ENCODE measurements around the gene AKAP13. TPM values are rescaled to one million over a fixed set of nuclear protein-coding genes. Genes with fewer than 3 reads are reported as not detected.

The AKAP13 gene
- total RNA-seq, 1 experiment from 2014 or later, result 47.3 TPM

DNA sequence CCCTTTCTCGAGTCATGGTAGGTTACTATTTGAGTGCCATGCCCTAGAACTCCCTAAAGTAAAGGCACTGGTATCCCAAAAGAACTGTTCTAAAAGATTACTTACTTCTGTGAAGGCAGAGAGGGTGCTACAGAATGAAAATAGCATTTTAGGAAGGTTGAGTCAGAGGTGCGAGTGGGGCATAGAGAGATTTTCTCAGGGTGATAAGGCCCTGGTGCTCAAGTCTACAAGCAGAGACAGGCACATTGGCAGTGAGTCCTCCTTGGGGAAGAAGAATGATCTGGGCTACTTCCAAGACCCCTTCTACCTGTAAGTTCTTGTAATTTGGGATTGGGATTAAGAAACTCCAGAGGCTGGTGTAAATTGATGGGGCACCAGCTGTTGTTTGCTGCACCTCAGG, 96.7 kb downstream of the AKAP13 start:
- Mint-ChIP-seq H3K4me1 (peaks cover 45% of the 10 kb centered on the region in 2 experiments), H3K27ac (peak overlapping the region in 1 of 3 experiments; percentile 55; a peak in 2 of 7 replicates), H3K36me3 (ENCODE audit: insufficient read depth in 1 of 3, low read depth in 3 of 3) (no peaks in the 10 kb centered on the region), H3K4me3 (no peak overlapping the region), H3K27me3 (ENCODE audit: low read depth) (no peaks in the 10 kb centered on the region), H3K9me3 (no peaks in the 10 kb centered on the region)
- H3K79me1 ChIP-seq (ENCODE audit: insufficient read depth, low read depth, low read length, poor library complexity, severe bottlenecking), result peaks cover 3% of the 10 kb centered on the region
- no peak overlapping the region for H3K23ac ChIP-seq (ENCODE audit: insufficient read length, low read depth, low read length)
- H4K8ac ChIP-seq (replicated peaks; ENCODE audit: insufficient read length, low read depth, low read length), result no peak overlapping the region
- peaks cover 10% of the 10 kb centered on the region for H3K4me1 ChIP-seq (ENCODE audit: insufficient read depth, low read length)
- no peak overlapping the region for H3K27ac ChIP-seq (ENCODE audit: insufficient read length, low read depth, low read length)
- no peak overlapping the region for H2BK12ac ChIP-seq (ENCODE audit: insufficient read length, low read depth, low read length)
- TF ChIP-seq, protein P1, sequence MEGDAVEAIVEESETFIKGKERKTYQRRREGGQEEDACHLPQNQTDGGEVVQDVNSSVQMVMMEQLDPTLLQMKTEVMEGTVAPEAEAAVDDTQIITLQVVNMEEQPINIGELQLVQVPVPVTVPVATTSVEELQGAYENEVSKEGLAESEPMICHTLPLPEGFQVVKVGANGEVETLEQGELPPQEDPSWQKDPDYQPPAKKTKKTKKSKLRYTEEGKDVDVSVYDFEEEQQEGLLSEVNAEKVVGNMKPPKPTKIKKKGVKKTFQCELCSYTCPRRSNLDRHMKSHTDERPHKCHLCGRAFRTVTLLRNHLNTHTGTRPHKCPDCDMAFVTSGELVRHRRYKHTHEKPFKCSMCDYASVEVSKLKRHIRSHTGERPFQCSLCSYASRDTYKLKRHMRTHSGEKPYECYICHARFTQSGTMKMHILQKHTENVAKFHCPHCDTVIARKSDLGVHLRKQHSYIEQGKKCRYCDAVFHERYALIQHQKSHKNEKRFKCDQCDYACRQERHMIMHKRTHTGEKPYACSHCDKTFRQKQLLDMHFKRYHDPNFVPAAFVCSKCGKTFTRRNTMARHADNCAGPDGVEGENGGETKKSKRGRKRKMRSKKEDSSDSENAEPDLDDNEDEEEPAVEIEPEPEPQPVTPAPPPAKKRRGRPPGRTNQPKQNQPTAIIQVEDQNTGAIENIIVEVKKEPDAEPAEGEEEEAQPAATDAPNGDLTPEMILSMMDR (conservative IDR thresholded peaks at IDR 0.05), result no peak
- H3T11ph ChIP-seq (ENCODE audit: low read length), result no peak overlapping the region
- no peaks in the 10 kb centered on the region for H3K9me3 ChIP-seq (ENCODE audit: control insufficient read depth, low read depth, low read length)
- no peak overlapping the region for H3K14ac ChIP-seq (ENCODE audit: insufficient read depth, low read length)
- H3K18ac ChIP-seq (ENCODE audit: insufficient read length, low read depth, low read length), result no peak overlapping the region
- H2BK5ac ChIP-seq (ENCODE audit: insufficient read length, low read length), result no peak overlapping the region
- H3K27me3 ChIP-seq (ENCODE audit: insufficient read depth, low read length), result no peaks in the 10 kb centered on the region
- H4K91ac ChIP-seq (ENCODE audit: insufficient read length, low read depth, low read length), result no peak overlapping the region
- H4K5ac ChIP-seq (ENCODE audit: insufficient read length, low read depth, low read length), result no peak overlapping the region
- H3K4ac ChIP-seq (ENCODE audit: low read depth, low read length), result no peak overlapping the region
- H3K56ac ChIP-seq (ENCODE audit: insufficient read length, low read depth, low read length), result no peak overlapping the region
- DNase-seq, result no peak
- H2BK20ac ChIP-seq (ENCODE audit: low read depth, low read length, poor library complexity, severe bottlenecking), result no peak overlapping the region
- H2AK5ac ChIP-seq (ENCODE audit: insufficient read length, low read length), result no peak overlapping the region
- H4K20me1 ChIP-seq (ENCODE audit: control insufficient read depth, insufficient read depth, insufficient read length), result peaks cover 2% of the 10 kb centered on the region
- no peak overlapping the region for H2BK15ac ChIP-seq (ENCODE audit: low read depth, low read length)
- no peak overlapping the region for H2AFZ ChIP-seq (ENCODE audit: low read length)
- H3K9ac ChIP-seq (ENCODE audit: extremely low read depth, insufficient read length, low read length), result no peak overlapping the region
- H3K4me2 ChIP-seq (ENCODE audit: insufficient read depth, insufficient read length, low read length), result no peak overlapping the region
- WGBS (ENCODE audit: extremely low coverage, insufficient read length, low lambda C conversion rate), result no CpG with 5 or more reads among the region's 2 CpGs
- H3K79me2 ChIP-seq (ENCODE audit: insufficient read depth, low read length), result no peaks in the 10 kb centered on the region; the same call in 1 of the 2 replicates
- no peaks in the 10 kb centered on the region for H3K23me2 ChIP-seq (ENCODE audit: insufficient read length, low read depth, low read length, poor library complexity, severe bottlenecking)
- H2BK120ac ChIP-seq (ENCODE audit: low read depth, low read length, poor library complexity, severe bottlenecking), result no peak overlapping the region
